Amniotic stem cell (primary cell): ENCODE results near the gene VIPR2.
"Not testable (repeated sequence)": the region's sequence is repeated elsewhere in the genome, so short reads cannot be mapped to it uniquely, and the experiment has no call there.

Experiments used
- DNase-seq: peaks from one replicate; lab custom pipeline; 2025; lab: John Stamatoyannopoulos, UW

Gene VIPR2

GRCh38 chr7:159091041-159091440 lies 53.6 kb downstream of the VIPR2 start:
- no peak for DNase-seq

DNA sequence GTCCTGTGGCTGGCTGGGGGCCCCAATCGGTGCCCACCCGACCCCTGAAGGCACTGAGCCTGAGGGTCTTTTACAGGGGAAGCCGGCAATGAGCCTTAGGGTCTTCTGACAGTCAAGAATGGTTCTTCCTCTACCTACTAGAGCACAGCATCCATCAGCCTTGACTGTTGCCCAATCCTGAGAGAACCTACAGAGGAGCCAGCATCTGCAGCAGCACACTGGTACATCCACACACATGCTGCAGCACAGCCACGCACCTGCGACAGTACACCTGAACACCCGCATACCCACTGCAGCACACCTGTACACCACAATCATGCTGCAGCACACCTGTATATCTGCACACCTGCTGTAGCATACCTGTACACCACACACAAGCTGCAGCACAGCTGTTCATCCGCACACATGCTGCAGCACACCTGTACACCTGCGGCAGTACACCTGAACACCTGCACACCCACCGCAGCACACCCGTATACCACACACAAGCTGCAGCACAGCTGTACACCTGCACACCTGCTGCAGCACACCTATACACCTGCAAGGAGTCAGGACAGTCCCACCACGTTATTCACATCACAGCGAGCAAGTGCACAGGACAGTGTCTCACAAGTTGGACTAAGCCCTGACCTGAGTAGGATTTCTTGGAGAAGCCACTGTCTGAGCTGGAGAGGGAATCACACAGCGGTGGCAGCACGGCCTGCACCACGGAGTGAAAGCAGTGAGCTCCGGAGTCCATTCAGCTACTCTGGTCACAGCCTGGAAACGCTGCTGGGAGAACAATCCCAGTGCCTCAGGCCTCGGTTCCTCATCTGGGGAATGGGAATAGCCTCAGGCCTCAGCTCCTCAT lies 56.4 kb downstream of the VIPR2 start:
- no peak for DNase-seq

DNA sequence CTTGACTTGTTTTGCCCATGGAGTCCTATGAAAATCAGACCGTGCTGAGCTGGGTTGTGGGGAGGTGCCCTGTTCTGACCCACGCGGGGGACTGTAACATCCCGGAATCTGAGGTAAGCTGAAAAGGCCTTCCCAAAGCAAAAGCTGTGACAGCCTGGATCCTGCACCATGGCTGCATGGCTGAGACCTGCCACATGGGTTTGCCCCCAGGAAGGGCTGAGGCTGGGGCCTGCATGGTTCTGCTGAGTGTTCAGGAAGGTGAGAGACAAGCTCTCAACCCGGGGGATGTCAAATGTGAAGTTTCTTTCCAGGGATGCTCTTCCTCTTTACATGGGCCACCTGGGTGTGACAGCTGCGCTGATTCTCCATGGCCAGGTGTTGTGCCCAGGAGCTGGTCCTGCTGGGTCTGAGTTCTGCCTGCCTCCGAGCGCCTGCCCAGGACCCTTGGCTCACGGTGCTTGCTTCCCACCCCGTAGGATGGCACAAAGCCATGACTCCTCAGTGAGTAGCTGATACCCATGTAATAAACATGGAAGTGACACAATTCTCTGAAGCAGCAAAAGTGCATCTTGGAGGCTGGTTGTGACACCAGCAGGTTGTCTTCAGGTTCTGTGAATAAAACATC lies 58.3 kb downstream of the VIPR2 start:
- no peak for DNase-seq

DNA sequence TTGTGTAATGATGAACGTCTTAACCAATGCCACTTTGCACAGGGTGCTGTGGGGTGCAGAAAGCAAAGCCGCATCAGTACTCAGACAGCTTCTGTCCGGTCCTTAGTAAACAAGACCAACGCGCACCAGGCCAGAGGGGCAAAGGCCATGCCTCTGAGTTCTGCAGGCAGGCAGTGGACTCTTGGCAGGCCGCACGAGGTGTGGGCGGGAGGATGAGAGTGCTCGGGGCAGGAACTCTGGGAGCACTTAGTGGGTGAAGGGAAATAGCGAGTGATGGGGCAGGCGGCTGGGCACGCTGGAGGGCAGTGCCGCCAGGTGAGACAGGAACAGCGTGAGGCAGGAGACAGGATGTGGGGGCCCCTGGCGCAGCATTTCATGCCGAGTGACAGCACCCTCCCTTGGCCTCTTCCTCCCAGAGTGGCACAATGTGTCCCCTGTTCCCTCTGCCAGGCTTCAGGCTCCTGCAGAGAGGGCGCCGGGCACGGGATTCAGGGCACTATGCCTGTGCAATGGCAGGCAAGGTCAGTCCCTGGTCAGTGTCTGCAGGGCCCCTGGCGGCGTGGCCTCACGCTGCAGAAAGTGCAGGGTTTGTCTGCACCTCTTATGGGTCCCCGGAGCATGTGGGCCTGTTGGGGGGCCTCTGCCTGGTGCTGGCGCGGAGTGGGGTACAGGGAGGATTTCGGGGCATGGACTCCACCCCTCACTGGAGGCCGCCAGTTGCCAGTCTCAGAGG lies 60.4 kb downstream of the VIPR2 start:
- no peak for DNase-seq

GRCh38 chr7:159083698-159084068 lies 61.0 kb downstream of the VIPR2 start:
- DNase-seq, result no peak

DNA sequence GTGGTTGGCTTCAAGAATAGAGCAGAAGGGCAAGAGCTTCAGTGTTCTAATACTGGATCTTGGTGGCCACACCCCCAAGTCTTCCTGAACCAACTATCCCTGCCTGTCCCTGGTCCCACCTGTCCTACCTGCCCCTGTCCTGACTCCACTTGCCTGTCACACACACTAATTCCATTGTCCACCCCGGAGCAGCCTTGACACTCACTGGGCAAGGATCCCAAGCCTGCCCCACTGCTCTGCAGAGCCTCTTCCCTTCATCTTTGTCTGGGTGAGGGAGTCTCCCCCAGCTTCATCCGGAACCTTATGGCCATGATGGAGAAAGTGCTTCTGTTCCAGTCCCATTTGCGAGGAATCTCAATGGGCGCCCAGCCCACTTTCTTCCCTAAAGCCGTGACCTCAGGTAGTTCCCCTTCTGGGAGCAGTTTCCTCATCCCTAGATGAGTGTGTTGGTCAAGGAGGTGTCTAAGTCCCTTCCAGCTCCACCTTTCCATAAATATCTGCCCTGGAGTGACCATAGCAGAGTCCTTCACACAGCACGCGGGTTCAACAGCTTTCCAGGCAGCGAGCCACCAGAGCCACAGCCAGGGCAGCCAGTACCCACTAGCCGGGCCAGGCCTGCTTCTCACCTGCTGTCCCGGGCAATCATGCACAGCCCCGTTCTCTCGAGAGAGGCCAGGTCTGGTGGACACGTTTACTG lies 61.5 kb downstream of the VIPR2 start:
- DNase-seq, result no peak

DNA sequence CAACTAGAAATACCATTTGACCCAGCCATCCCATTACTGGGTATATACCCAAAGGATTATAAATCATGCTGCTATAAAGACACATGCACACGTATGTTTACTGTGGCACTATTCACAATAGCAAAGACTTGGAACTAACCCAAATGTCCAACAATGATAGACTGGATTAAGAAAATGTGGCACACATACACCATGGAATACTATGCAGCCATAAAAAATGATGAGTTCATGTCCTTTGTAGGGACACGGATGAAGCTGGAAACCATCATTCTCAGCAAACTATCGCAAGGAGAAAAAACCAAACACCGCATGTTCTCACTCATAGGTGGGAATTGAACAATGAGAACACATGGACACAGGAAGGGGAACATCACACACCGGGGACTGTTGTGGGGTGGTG lies 62.6 kb downstream of the VIPR2 start:
- DNase-seq, result not testable (repeated sequence)

DNA sequence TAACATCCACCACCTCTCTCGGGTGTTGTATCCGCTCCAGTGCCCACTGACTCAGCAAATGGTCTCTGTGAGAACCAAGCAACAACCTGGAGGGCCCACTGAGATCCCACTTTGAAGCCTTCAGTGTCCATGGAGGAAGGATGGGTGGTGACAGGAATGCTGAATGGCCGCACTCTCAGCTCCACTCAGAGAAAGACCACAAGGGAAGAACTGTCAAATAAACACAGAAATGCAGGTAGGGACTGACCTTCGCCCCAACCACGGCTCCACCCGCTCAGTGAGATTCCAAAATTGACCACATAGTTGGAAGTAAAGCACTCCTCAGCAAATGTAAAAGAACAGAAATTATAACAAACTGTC lies 65.8 kb downstream of the VIPR2 start:
- no peak for DNase-seq

DNA sequence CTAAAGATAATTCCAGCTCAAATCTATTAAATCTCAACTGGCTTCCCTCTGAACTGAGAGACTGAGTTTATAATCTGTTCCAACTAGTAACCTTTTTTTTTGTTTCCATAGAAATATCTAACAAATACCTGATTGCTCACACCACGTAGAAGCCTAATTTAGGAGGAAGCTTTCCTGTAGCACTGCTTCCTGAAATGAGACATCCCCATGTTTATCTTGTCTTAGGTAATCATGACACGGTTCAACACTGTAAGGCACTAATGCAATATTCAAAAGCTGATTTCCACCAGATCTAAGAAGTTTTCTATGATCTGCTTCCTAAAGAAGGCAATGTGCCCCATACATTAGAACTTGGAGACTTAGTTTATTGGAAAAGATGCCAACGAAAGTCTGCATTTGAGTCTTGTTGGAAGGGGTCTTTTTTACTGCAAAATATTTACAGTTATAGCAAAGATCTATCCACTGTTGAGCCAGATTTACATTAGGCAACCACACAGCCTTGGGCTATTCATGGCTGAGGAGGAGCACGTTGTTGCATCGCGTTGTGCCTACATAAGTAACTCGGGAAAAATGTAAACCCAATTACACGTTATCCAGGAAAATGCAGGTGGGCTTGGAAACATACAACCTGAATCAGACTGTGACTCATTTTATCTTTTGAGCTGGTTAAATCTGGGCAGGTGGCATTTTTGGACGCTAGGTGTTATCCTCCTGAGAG lies 66.3 kb downstream of the VIPR2 start:
- no peak for DNase-seq

- no peak for DNase-seq
These were observed 68.3 kb downstream of the VIPR2 start for GRCh38 chr7:159076333-159076732.

DNA sequence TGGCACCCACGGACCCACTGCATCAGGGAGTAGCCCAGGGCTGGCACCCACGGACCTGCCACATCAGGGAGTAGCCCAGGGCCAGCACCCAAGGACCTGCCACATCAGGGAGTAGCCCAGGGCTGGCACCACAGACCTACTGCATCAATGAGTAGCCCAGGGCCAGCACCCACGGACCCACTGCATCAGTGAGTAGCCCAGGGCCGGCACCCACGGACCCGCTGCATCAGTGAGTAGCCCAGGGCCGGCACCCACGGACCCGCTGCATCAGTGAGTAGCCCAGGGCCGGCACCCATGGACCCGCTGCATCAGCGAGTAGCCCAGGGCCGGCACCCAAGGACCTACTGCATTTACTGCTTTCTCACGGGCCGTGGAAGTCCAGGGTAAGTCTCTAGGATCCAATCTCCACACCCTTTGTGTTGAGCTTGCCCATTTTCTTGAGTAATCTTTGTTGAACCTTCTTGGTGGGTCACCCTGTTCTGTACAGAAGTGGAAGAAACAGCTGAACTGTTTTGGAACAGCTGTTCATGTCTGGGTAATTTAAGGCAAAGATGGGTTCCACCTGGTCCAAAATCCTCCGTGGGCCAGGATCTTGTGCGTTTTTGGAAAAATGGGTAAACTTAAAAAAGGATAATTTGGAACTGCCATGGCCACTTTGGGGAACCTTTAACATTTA lies 69.0 kb downstream of the VIPR2 start:
- DNase-seq, result no peak

DNA sequence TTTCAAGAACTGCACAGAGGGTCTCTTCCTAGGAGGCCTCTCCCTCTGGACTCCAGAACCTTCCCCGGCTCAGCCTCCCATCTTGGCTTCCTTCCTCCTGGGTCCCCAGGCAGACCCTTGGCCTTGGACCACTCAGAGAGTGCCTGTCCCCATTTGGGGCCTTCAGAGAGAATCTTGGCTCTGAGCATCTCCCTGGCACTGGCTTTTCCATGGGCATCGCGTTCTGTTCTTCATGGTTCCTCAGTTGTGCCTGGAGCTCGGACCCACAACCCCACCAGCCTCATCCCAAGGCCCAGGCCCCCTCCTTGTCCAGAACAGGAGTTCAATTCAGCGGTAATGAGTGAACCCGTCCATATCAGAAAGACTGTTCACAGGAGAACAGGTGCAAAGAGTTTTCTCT lies 73.4 kb downstream of the VIPR2 start:
- no peak for DNase-seq

- DNase-seq, result no peak
These were observed 74.1 kb downstream of the VIPR2 start for GRCh38 chr7:159070431-159071148.

GRCh38 chr7:159068893-159069448 lies 75.7 kb downstream of the VIPR2 start:
- DNase-seq, result no peak

DNA sequence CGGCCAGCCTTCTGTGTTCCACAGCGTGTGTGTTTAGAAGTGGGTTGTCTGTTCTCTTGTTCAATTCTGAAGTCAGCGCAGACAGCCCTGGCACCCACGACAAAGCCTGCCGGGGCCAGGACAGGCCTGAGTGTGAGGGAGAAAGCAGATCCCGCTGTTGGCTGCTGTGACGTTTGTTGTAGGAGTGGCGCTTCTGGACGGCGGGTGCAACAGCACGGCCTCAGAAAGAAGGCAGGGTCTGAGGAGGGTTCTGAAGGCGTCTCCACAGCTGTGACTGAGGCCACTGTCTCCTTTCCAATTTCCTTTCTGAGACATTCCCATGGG lies 76.2 kb downstream of the VIPR2 start:
- DNase-seq, result no peak

- DNase-seq, result no peak
These were observed 76.8 kb downstream of the VIPR2 start for GRCh38 chr7:159067576-159068487.

DNA sequence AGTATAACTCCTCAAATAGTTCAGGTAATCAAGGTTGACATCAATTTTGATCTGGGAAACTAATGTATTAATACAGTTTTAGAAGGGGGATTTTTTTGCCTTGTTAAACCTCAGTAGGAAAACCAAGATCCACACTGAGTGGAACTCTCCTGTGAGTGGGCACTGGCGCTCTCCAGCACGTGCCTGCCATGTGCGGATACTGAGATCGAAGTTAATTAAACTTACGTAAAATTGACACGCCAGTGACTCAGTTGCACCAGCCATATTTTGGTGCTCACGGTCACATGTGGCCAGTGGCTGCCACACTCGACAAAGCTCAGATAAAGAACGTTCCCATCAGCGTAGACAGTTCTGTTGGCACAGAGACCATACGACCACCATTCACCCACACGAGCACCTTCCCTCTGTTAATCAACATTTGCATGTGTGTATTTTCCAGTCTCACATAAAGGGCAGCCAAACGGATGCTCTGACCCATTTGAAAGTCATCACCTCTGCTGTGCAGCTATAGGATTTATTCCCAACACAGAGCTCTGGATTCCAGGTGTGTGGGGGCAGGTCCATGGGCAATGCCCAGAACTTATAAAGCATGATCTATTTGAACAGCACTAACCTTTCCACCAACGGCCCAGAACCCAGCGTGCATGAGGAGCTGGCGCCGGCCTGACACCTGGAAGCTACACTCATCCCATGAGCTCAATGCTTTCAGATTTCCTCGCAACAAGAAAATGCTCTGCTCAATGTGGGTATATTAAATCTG lies 77.7 kb downstream of the VIPR2 start:
- DNase-seq, result no peak

DNA sequence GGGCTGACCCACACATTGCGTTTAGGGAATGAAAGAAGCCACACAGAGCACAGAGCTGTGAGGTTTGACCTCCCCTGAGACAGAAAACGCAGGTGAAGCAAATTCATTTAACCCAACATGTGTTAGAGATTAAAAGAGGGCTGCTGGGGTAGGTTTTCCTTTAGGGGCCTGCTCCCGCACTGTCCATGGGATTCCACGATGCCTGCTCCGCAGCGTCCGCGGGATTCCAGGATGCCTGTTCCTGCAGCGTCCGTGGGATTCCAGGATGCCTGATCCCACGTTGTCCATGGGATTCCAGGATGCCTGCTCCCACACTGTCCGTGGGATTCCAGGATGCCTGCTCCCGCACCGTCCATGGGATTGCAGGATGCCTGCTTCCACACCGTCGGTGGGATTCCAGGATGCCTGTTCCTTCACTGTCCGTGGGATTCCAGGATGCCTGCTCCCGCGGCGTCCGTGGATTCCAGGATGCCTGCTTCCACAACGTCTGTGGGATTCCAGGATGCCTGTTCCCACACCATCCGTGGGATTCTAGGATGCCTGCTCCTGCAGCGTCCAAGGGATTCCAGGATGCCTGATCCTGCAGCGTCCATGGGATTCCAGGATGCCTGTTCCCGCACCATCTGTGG lies 78.7 kb downstream of the VIPR2 start:
- DNase-seq, result no peak
